DND-41 (cell line): Measurements from ENCODE around the gene BIRC5.

Experiments used
- ATAC-seq: fragments of 200-7000 bp; cut with Tn5 transposase; 3 replicates; pipeline ENCODE4 v1.9.1; 2021; ENCODE audit warnings: low read depth; ENCODE audit not compliant: insufficient read depth
- DNase-seq: peaks from one replicate; pipeline ENCODE4 v3.0.0-alpha.2; 2020
- H2AFZ ChIP-seq: 2 replicates; pipeline ENCODE4 v1.6.0; 2012; ENCODE audit warnings: low read depth, low read length
- H3K27ac ChIP-seq: 2 replicates; pipeline ENCODE4 v1.5.1; 2012; ENCODE audit warnings: low read length, inconsistent platforms
- H3K27me3 ChIP-seq: fragments of 200-600 bp; sonication (generic); 2 replicates; pipeline ENCODE4 v1.6.0; 2012; ENCODE audit warnings: low read length, mild to moderate bottlenecking, inconsistent platforms; ENCODE audit not compliant: insufficient read depth, poor library complexity
- H3K36me3 ChIP-seq: 2 replicates; pipeline ENCODE4 v1.5.1; 2012; ENCODE audit warnings: low read length, inconsistent platforms; ENCODE audit not compliant: insufficient read depth
- H3K4me1 ChIP-seq: 2 replicates; pipeline ENCODE4 v1.5.1; 2012; ENCODE audit warnings: mild to moderate bottlenecking, low read length; ENCODE audit not compliant: insufficient read depth
- H3K4me2 ChIP-seq: 2 replicates; pipeline ENCODE4 v1.6.0; 2012; ENCODE audit warnings: mild to moderate bottlenecking, moderate library complexity, low read length, inconsistent platforms; ENCODE audit not compliant: insufficient read depth
- H3K4me3 ChIP-seq, 2 experiments: fragments of 200-600 bp in 1 of 2; shearing (Covaris generic) in 1 of 2; 2 replicates each; pipeline ENCODE4 v1.5.1; 2012 to 2016; ENCODE audit warnings: inconsistent platforms in 2 of 2, low read length in 2 of 2, mild to moderate bottlenecking in 2 of 2, low read depth in 1 of 2, moderate library complexity in 1 of 2
- H3K79me2 ChIP-seq: 2 replicates; pipeline ENCODE4 v1.6.0; 2012; ENCODE audit warnings: low read length, inconsistent platforms; ENCODE audit not compliant: insufficient read depth
- H3K9ac ChIP-seq: 2 replicates; pipeline ENCODE4 v1.6.0; 2012; ENCODE audit warnings: low read depth, mild to moderate bottlenecking, inconsistent platforms, low read length, moderate library complexity
- H3K9me3 ChIP-seq: 2 replicates; pipeline ENCODE4 v1.5.1; 2012; ENCODE audit warnings: low read length, moderate library complexity, mild to moderate bottlenecking, inconsistent platforms; ENCODE audit not compliant: insufficient read depth, severe bottlenecking
- H4K20me1 ChIP-seq: 2 replicates; pipeline ENCODE4 v1.6.0; 2012; ENCODE audit warnings: low read length; ENCODE audit not compliant: insufficient read depth
- CTCF ChIP-seq: IDR thresholded peaks from 2 replicates; pipeline ENCODE4 v1.5.1; 2012; ENCODE audit warnings: borderline replicate concordance, low read length, moderate library complexity, mild to moderate bottlenecking; ENCODE audit not compliant: poor library complexity, severe bottlenecking; ENCODE audit errors: extremely low read depth
- EZH2 ChIP-seq: IDR thresholded peaks from 3 replicates; pipeline ENCODE4 v1.6.1; 2012; ENCODE audit warnings: borderline replicate concordance, low read depth, mild to moderate bottlenecking, moderate library complexity, low read length, inconsistent platforms; ENCODE audit not compliant: severe bottlenecking

The BIRC5 gene

GRCh38 chr17:78263736-78264340, 49.8 kb downstream of the BIRC5 start:
- no peak overlapping the region for H2AFZ ChIP-seq
- peaks cover 14% of the 10 kb centered on the region for H3K4me1 ChIP-seq
- H3K9me3 ChIP-seq = no peaks in the 10 kb centered on the region
- no peak overlapping the region for H3K4me3 ChIP-seq
- no peak overlapping the region for H3K27ac ChIP-seq
- ATAC-seq (no peak), DNase-seq (no peak)
- no peak overlapping the region for H3K4me2 ChIP-seq
- no peaks in the 10 kb centered on the region for H3K36me3 ChIP-seq
- no peaks in the 10 kb centered on the region for H4K20me1 ChIP-seq
- no peaks in the 10 kb centered on the region for H3K27me3 ChIP-seq
- no peaks in the 10 kb centered on the region for H3K79me2 ChIP-seq
- no peak for TF ChIP-seq CTCF
- TF ChIP-seq EZH2 = no peak
- H3K9ac ChIP-seq = no peak overlapping the region

- Histone ChIP-seq H2AFZ (no peak overlapping the region), H3K4me3 (no peak overlapping the region), H3K27me3 (no peaks in the 10 kb centered on the region), H3K9me3 (no peaks in the 10 kb centered on the region), H3K36me3 (no peaks in the 10 kb centered on the region), H3K4me2 (no peak overlapping the region), H3K27ac (no peak overlapping the region), H3K79me2 (no peaks in the 10 kb centered on the region), H4K20me1 (no peaks in the 10 kb centered on the region), H3K9ac (no peak overlapping the region), H3K4me1 (peaks cover 7% of the 10 kb centered on the region)
- no peak for ATAC-seq
- no peak for TF ChIP-seq EZH2
- TF ChIP-seq CTCF = no peak
- no peak for DNase-seq
These were observed 50.5 kb downstream of the BIRC5 start for GRCh38 chr17:78264590-78264989.

DNA sequence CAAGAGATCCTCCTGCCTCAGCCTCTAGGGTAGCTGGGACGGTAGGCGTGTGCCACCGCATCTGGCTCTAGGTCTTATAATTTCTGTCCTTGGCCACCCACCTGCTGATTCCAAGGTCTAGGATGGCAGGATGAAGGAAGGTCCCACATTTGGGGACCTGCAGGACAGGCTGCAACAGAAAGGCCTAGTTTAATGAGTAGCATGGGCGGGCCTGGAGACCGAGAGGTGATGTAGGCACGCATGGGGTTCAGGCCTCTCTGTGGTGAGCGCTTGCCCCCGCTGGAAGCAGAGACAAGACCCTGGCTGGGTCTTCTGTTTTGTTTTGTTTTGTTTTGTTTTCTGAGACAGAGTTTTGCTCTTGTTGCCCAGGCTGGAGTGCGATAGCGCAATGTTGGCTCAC, 51.1 kb downstream of the BIRC5 start:
- no peak overlapping the region for H3K4me2 ChIP-seq
- DNase-seq = no peak
- no peak overlapping the region for H2AFZ ChIP-seq
- TF ChIP-seq CTCF (no peak), EZH2 (no peak)
- no peak overlapping the region for H3K4me3 ChIP-seq
- no peak for ATAC-seq
- no peak overlapping the region for H3K27ac ChIP-seq
- H3K36me3 ChIP-seq = no peaks in the 10 kb centered on the region
- H4K20me1 ChIP-seq = no peaks in the 10 kb centered on the region
- H3K9me3 ChIP-seq = no peaks in the 10 kb centered on the region
- no peak overlapping the region for H3K9ac ChIP-seq
- no peaks in the 10 kb centered on the region for H3K79me2 ChIP-seq
- peaks cover 3% of the 10 kb centered on the region; the same call in 1 of the 2 replicates for H3K4me1 ChIP-seq
- H3K27me3 ChIP-seq = no peaks in the 10 kb centered on the region

DNA sequence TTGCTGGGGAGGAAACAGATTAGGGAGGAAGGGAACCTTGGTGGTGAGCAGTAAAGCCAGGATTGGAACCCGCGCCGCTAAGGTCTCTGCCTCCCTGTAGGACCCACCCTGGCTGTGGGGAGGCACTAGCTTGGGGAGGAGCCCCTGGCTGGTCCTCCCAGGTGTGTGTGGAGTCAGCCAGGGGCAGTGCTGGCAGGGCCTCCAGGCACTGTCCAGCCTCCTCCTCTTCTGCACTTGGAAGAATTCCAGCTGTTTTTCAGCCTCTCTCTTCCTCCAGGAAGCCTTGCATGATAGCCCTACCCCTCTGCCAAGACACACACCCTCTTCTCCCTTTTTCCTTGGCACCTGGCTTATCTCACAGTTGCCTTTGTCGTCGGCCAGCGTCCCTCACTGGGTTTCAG, 52.2 kb downstream of the BIRC5 start:
- H3K79me2 ChIP-seq = no peaks in the 10 kb centered on the region
- no peak overlapping the region for H2AFZ ChIP-seq
- no peak for ATAC-seq
- no peak overlapping the region for H3K9ac ChIP-seq
- H3K36me3 ChIP-seq = no peaks in the 10 kb centered on the region
- no peak overlapping the region for H3K4me3 ChIP-seq
- no peaks in the 10 kb centered on the region; the same call in 1 of the 2 replicates for H3K4me1 ChIP-seq
- no peaks in the 10 kb centered on the region for H3K27me3 ChIP-seq
- no peak for DNase-seq
- no peak overlapping the region for H3K27ac ChIP-seq
- H3K9me3 ChIP-seq = no peaks in the 10 kb centered on the region
- no peak for TF ChIP-seq EZH2
- TF ChIP-seq CTCF = no peak
- no peaks in the 10 kb centered on the region for H4K20me1 ChIP-seq
- no peak overlapping the region for H3K4me2 ChIP-seq
